Measurements from ENCODE around the gene IL15RA.
A peak's percentile ranks its signal among the peaks of the same experiment; 100 is the strongest.
"Not testable (repeated sequence)": the region's sequence is repeated elsewhere in the genome, so short reads cannot be mapped to it uniquely, and the experiment has no call there.

The IL15RA gene

GRCh38 chr10:5968681-5969453 lies 8.5 kb downstream of the IL15RA start:
- DNase-seq, result peak; percentile 29

DNA sequence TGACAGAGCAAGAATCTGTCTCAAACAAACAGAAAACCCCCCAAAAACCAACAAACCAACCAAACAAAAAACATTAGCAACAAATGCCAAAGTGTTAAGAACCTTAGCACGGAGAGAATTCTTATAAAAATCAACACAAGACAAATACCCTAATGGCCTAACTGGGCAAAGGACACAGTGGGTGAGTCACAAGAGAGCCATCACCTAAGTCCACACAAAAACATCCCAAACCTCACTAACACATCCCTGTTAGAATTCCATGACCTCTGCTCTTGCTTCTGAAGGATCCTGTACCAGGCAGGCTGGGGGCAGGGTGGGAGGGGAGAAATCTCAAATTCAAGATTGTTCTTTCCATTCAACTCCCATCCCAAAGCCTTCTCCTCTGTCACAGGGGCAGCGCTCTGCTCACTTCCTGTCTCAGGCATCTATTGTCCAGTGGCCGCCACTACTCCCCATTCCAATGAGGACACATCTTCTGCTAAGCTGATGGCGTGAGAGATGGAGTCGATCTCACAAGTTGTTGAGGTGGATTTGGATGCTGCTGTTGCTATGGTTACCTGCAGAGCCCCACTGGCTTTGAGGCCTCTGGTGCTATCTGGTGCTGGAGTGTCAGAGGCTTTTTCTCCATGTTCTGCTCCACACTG lies 9.2 kb downstream of the IL15RA start:
- DNase-seq, result no peak

DNA sequence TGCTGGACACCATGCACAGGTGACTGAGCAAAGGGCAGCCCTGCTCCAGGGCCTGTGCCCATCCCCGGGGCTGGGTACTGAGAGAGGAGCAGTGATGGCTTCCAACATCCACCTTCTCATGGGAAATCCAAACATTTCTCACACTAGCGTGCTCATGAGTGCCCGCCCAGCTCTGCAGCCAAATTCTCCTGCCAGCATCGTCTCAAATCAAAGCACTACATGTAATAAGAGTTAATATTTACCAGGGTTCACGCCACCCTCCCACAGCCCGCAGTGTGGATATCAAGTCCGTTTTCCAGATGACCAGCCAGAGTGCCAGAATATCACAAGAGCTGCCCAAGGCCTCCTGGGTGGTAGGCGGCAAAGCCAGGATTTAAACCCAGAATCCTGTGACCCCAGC lies 12.1 kb downstream of the IL15RA start:
- no peak for DNase-seq

- no peak for DNase-seq
These were observed 12.6 kb downstream of the IL15RA start for GRCh38 chr10:5964736-5965135.

GRCh38 chr10:5963591-5963990 lies 13.8 kb downstream of the IL15RA start:
- DNase-seq, result no peak

GRCh38 chr10:5963071-5963470 lies 14.3 kb downstream of the IL15RA start:
- DNase-seq, result no peak

GRCh38 chr10:5962358-5962940 lies 14.9 kb downstream of the IL15RA start:
- not testable (repeated sequence) for DNase-seq

DNA sequence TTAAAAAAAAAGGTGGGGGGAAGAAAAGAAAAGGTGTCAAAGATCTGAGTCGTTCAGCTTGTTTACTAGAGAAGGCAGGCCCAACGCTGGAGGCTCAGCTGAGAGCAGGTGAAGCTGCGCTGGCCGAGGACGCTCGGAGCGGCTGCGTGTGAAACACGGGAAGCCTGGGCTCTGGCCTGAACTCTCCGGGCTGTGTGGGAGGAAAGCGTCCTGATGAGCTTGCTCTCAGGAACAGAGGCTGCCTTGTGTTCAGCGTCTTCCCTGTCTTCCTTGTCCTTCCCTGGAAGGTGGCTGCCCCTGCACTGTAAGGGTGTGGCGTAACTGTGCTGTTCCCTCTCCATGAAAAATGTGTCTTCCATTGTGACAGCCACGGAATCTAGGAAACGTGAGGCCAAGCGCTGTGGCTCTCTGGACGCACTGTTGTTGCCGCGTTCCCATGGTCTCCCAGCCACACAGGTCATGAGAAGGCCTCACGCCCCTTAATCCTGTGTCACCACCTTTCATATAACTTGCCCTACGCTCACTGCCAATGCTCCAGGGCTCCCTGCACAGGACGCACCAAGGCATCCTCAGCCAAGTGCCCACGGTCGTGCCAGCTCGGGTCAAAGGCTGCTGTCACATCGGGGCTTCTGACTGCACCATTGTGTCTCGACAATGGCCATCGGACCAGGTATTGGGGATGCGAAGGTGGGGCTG lies 15.8 kb downstream of the IL15RA start:
- DNase-seq, result no peak

- DNase-seq, result not testable (repeated sequence)
These were observed 16.4 kb downstream of the IL15RA start for GRCh38 chr10:5960973-5961275.

DNA sequence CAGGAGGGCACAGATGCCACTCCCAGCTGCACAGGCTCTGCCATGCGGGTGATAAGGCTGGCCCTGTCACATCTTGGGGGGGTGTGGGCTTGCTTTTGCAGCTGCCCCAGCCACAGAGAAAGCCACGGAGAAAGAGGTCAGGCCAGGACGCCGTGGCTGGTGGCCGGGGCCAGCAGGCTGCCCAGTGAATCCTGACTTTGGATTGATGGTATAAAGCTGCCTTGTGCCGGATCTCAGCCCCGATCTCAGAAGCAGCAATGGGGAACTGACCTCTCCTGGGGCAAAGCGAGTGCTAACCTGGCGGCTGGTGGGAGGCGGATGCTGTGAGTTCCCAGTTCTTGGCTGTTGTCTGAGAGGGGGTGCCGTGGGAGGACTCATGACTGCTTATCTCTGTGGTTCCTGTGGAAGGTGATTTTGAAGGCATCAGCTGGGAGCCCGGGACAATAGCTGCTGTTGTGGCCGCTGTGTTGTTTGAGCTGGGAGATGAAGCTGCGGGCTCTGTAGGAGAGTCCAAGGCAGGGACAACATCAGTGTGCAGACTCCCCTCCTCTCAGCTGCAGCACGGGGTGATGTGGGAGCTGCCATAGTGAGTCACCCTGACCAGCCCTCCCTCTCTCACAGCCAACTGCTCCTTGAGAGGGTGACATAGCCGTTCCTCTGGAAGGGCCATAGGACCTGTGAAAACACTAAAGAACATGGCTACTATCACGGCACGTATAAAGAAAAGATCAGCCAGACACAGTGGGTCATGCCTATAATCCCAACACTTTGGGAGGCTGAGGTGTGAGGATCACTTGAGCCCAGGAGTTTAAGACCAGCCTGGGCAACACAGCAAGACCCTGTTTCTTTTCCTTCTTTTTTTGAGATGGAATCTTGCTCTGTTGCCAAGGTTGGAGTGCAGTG lies 17.0 kb downstream of the IL15RA start:
- no peak for DNase-seq

- DNase-seq, result no peak
These were observed 17.7 kb downstream of the IL15RA start for GRCh38 chr10:5959581-5960069.

GRCh38 chr10:5959142-5959541 lies 18.2 kb downstream of the IL15RA start:
- DNase-seq, result no peak

DNA sequence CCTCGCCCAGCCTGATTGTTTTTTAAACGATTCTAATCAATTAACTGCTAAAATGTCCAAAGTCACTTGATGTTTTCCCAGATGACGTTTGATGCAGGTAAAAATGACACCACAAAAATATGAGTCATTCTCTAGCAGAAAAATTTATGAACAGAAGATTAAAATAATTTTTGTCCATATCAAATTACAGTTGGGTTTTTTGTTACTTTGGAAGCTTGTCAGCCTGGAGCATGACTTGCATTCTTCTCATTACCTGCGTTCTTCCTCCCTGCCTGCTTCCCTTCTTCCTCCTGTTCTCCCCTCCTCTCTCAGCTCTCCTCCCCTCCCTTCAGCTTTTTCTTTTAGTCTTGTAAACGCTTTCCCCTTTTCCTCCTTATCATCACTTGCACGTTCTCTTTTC lies 18.7 kb downstream of the IL15RA start:
- DNase-seq, result no peak

DNA sequence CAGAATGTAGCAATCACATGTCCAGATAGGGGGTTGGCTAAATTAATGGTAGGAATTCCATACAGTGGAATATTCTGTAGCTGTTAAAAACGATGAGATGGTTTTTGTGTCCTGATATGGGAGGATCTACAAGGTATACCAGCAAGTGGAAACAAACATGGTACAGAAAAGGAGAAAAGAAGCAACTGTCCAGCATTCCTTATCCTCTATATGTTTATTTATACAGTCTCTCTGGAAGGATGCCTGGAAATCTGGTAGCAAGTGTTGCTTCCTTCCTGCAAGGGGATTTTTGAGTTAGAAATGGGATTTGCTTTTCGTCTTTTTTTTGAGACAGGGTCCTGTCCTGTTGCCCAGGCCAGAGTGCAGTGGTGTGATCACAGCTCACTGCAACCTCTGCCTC lies 19.3 kb downstream of the IL15RA start:
- no peak for DNase-seq

DNA sequence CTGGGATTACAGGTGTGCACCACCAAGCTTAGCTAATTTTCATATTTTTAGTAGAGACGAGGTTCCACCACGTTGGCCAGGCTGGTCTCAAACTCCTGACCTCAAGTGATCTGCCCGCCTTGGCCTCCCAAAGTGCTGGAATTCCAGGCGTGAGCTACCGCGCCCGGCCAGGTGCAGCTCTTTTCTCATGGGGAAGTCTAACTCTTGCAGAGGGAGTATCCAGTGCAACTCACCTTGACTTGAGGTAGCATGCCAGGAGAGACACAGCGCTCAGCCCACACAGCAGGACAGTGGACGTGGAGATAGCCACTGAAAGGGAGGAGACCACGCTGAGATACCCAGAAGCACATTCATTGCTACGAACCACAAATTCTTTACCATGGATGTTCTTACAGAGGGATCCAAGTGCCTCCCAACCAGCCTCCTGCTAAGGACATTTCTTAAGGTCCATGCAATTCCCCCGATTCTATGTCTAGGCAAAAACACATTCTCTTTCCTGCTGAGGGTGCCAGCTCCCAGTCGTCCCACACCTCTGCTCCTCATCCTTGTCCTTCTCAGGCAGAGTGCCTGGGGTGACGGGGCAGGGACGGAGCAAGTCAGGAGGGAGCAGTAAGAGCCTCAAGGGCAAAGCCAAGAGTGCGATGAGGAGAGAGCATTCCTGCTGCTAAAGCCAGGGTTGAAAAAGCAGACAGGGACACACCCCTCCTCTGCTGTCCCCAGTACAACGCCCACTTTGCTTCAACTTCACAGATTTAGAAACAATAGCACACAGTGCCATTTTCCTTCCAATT lies 21.0 kb downstream of the IL15RA start:
- no peak for DNase-seq

DNA sequence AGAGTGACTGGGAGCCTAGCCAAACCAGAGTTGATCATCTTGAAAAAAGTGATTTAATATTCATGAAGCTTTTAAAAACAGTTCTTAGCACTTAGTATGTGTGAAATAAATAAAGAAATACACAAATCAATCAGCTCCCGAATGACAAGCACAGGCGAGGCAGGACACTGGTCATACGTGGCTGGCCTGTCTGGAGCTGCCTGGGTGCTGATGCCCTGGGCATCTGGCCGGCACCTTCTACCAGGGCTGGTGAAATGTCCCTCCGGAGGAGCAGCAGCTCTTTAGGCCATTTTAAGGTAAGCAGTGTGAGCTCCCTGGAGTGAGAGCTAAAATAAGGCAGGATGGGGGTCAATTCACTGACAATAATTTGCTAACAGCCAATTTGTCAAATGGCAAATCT lies 23.7 kb downstream of the IL15RA start:
- no peak for DNase-seq

DNA sequence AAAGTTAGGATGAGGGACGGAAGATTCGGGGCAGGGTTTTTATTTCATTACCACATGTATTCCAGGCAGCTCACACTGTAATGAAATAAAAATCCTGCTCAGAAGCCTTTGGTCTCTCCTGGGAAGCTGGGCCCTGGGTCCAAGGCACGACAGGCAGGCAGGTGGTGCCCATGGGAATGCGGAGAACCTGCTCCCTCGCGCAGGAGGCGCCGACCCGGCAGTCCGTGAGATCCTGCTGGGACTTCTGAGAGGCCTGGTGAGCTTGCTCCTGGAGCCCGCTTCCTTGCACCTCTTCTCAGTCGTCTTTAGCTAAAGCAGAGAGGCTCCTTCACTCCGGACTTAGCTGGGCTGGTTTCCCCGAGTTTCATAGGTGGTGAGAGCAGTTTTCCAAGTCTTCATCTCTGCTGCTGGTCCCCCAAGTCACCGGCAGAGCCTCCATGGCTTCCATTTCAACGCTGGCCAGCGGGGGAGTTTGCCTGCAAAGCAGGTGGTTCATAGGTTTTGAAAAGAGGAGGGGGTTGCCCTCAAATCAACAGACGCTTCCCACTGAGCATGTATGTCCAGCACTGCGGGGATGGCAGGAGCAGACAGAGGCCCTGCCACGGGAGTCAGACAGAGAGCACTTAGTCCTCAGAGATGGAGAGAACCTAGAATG lies 24.5 kb downstream of the IL15RA start:
- DNase-seq, result no peak

DNA sequence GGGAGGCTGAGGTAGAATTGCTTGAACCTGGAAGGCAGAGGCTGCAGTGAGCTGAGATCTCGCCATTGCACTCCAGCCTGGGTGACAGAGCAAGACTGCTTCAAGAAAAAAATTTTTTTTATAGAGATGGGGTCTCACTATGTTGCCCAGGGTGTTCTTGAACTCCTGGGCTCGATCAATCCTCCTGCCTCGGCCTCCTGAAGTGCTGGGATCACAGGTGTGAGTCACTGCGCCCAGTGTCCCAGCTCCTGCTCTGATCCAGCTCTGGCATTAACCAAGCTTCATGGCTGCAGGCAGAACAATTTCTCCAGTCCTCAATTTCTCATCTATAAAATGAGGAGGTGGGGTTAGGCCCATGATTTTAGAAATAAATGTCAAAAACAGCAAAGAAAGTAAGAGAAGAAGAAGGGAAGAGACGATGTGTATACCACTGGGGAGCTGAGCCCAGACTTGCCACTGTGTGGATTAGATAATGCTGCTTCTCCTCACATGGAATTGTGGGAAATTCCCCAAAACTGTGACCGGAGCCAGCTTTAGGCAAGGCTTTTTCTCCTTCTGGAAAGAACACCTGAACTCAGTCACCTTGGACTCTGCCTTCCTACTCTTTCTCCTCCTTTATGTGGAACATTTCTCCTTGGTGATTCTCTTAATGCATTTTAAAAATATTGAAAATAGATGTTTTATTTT lies 25.5 kb downstream of the IL15RA start:
- no peak for DNase-seq

- DNase-seq, result no peak
These were observed 26.1 kb downstream of the IL15RA start for GRCh38 chr10:5951167-5951711.
